Measurements from ENCODE around the gene FAM204A.

The FAM204A gene

DNA sequence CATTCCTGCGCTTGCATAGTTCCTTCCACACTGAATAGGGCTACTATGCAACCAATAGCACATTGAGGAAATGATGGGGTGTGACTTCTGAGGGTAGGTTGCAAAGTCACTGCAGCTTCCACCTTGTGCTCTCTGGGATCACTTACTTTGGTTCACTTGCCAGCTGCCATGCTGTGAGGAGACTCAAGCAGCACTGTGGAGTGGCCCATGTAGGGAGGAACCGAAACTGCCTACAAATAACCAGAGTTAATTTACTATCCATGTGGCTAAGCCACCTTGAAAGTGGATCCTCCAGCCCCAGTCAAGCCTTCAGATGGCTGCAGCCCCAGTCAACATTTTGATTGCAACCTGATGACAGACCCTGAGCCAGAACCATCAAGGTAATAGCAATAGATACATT lies 64.3 kb downstream of the FAM204A start:
- no peak for DNase-seq

DNA sequence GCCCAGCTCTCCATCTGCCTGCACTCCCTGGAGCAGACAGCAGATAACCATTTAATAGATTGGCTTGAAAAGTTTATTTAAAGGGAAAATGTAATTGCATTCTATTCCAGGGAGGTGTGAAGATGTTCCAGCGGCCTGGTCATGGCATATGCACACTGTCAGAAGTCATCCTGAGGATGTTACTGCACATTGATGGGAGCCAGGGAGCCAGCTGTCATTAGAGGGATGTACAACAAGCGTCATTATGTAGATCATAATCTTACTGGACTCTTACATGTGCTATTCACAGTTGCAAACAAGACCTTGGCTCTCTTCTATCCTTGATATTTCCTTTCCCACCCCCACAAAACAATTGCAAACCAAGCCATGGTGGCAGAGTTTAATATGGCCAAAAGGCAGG lies 65.4 kb downstream of the FAM204A start:
- no peak for DNase-seq

DNA sequence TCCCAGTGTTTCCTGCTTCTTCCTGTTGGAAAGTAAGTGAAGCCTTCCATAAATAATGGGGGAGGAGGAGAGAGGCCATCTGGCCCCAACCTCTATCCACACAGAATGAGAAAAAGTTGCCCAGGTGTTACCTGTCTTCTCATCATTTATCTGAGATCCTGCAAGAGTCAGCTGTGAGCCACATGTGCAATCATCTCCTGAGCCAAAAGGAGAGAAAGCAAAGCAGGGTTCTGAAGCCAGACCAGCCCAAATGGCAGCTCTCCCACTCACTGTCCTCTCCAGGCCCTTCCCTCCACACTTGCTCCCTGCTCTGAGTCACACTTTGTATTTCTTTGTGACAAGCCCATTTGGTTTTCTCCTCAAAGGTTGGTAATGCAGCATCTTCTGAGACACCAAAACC lies 65.9 kb downstream of the FAM204A start:
- no peak for DNase-seq

DNA sequence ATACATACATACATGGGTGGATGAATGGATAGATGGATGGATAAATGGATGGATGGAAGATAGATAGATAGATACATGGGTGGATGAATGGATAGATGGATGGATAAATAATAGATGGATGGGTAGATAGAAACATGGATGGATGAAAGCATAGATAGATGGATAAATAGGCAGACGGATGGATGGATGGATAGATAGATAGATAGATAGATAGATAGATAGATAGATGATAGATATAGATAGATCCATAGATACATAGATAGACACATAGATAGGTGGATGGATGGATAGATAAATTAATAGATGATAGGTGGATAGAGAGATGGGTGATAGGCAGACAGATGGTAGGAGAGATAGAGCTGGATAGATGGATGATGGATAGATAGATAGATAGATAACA lies 68.5 kb downstream of the FAM204A start:
- DNase-seq = no peak

DNA sequence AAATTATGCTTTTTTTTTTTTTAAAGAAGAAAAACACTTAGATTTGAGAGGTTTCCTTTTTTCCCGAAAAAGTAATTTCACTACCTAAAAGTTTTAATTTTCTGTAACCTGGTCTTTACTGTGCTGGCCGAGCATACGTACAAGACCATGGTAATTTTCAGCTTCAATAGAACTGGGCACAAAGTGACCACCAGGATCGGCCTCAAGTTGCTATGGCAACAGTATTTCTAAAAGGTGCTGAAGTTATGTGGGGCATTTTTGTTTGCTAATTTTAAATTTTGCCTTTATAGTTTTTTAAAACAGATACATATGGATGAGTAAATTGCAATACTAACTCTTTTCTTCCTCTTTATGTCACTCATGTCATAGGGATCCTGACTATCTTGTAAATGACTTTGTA lies 69.4 kb downstream of the FAM204A start:
- DNase-seq = no peak

DNA sequence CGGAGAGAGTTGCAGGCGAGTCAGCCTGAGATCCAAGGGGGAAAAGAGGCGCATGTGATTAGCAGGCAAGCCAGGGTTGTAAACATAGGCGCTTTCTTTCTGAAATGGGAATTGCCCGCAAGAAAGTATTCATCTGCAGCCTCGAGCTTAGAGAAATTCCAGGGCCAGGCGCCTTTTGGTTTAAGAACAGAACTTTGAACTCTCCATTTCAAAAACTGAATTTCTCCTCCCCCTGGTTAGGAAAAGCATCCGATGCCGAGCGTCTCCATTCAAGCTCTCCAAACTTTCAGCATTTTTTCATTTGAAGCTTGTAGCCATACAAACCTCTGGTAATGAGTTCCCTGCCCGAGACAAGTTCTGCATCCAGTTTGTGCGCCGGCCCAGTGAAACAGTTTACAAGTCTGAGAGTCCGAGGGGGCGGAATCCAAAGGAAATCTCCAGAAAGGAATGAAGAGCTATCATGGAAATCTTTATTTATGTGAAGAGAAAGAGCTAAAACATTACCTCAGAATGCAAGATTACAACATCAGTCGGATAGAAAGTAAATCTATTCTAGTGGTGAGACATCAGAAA lies 69.9 kb downstream of the FAM204A start:
- DNase-seq = no peak

DNA sequence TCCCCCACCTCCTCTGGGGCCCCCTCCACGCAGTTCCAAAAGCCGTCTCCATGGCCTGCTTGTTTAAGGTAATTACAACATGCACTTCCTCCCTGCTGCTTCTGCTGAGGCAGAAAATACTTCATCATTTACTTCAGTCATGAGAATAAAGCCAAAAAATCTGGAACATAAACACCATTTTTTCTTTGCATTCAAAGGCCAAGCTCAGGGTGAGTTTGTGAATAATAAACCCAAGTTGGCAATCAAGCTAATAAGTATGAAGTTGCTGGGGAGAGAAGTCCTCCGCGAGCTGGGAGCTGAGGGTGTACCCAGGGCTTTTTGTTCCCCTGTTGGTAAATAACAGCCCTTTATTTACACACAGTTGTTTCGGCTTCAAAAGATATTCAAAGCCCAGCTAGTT lies 70.5 kb downstream of the FAM204A start:
- DNase-seq = no peak

DNA sequence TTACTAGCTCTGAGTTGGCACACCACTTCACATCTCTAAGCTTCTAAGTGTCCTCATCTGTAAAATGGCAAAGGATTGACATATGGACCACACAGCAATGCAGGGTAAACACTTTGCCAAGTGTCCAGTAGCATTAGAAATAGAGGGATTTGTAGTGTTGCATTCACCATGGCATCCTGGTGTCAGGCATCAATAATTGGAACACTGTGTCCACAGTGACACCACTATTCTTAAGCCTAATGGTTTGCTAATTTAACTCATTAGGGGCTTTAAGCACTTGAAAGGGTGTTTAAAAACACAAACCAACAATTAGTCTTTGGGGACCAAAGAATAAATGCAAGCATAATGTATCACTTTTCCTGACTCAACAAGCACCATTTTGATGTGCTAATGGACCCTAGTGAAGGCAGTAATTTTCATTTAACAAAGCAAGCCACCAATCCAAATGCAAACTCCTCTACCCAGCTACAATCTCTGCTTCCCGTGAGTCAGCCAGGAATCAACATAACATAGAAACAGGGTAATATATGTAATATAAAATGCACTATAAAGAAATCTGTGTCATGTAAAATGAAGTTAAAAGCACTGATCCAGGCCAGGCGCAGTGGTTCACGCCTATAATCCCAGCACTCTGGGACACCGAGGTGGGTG lies 75.9 kb downstream of the FAM204A start:
- no peak for DNase-seq

DNA sequence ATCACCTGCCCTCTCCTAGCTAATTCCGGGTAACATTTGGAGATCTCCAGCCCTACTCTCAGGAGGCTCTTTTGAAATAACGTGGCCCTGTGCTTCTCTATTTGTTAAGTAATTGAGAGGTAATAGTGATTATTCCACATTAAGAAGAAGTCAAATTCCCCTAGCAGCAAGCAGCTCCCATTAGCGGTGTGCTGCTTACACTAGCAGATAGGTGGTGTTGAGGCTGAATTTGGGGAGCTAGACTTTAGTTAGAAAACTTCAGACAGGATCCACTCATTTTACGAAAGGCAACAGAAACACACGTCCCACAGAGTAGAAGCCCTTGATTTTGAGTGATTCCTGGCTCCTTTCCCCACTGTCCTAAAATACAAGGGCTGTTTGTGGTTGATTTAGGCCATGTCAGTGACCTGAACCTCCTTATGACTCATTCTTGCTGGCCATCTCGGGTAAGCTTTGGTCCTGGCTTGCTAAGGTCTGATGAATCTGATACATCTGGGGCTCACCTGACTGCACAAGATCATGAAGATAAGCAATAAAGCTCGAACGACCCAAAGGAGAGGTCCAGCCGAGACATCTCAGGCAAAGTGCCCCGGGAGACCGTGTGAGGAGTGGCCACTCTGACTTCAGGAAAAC lies 77.2 kb downstream of the FAM204A start:
- no peak for DNase-seq

DNA sequence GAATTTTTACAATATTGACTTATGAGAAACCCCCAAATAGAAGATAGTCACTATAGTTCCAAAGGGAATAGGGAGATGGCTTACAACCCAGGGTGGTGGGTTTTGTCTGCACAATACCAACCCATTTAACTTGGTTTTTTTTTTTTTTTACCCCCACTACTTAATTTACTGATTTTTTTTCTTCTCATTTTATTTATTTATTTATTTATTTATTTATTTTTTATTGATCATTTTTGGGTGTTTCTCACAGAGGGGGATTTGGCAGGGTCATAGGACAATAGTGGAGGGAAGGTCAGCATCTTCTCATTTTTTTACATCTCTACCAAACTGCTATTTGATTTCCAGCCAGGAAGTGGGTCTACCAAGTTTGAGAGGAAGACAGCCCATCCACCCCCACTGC lies 77.9 kb downstream of the FAM204A start:
- DNase-seq = no peak

DNA sequence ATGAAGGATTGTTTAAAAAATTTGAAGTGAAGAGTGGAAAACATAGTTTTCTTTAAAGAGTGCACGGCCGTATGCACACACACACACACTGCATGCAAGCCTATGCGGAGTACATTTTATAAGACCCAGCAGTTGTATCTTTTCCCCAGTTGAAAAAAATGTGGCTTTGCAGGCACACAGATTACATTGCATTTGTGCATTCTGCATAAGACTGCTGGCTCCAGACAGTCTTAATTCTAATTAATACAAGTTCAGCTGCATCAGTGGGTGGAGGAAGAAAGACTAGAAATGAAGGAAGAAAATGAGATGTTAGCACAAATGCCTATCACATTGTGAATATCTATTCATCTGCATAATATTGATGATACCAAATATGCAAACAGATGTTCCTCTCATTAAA lies 79.6 kb downstream of the FAM204A start:
- DNase-seq = no peak

DNA sequence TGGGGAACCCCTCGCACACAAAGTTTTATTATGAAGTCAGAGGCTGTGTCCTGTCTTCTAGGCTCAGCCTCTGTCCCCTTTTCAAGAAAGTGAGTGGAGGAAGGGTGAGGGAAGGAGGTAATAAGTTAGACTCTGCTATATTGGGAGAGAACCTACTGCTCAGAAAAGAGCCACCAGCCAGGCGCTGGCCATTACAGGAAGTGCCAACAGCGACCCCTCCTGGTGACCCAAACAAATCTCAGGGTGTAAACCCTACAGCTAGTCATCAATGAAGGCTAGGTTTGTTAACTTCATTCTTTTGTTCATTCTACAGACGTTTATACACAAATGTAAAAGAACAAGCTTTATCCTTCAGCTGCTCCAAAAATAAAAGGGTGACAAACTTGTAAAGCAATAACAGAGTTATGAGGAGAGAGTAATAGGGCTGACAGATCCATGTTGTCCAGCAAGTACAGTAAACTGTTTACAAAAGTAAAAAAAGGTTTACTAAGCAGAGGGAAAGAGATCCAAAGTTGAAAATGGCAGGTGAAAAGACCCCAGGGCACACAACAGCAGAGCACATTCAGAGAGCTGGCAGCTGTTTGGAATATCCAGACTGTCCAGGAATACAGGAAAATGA lies 82.7 kb downstream of the FAM204A start:
- DNase-seq = no peak

DNA sequence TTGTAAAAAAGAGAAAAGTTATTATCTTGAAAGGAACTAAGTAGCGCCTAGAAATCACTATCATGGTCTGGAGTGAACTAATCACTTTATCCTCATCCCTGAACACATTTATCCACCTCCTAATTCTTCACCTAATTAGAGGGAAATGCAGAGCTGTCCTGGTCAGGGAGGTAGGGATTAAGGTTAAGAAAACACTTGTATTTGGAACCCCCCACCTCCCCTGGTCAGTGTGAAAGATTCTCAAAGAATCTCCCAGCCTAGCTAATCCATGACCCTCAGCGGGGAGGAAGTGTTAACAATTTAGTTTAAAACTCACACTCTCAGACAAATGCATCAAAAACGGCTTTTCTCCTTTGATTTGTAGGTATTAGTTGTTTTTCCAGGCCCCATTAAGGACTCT lies 83.8 kb downstream of the FAM204A start:
- no peak for DNase-seq

DNA sequence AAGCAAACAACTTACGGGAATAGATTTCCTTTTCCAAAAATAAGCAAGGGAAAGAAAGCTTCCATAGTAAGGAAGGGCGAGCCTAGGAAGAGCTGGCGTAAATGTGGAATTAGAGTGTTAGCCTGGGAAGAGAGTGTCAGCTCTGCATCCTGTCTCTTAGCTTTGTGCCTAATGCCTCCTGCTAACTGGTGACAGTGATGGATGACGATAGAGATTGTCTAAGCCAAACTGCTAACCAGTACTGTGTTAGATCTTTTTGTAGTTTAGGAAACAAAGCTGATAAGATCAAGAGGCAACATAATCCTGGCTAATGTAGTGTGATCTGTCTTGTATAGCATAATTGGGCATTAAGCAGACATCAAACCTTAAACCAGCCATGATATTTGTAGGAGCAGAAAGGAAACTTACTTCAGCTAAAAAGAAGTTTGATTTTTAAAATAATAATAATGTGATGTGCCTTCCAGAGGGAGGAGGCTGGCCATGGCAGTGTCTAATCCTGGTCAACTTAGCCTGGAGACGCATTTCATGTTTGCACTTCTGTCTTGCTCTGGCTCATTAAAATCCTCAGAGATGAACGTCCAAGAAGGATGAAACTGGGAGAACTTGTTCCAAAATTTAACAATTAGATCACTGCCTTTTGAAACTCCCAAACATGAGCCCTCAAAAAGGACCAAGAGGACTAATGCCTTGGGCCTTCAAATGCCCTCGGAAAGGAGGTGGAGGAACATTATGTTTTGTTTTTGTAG lies 85.1 kb downstream of the FAM204A start:
- DNase-seq = no peak

DNA sequence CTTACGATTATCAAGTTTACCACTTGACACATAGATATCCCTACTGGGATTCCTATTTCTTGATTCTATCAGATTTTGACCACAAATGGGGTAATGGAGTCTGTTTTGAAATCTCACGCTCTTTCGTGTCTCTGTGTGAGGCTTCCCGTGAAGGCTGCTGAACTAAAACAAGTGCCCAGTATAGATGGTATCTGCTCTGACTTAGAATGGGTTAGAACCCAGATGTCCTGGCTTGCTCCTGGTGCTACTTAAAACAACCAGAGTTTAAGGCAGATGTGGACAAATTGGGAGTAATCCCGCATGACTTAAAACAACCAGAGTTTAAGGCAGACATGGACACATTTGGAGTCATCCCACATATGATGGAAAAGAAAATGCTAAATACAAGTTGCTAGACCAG lies 85.9 kb downstream of the FAM204A start:
- no peak for DNase-seq

DNA sequence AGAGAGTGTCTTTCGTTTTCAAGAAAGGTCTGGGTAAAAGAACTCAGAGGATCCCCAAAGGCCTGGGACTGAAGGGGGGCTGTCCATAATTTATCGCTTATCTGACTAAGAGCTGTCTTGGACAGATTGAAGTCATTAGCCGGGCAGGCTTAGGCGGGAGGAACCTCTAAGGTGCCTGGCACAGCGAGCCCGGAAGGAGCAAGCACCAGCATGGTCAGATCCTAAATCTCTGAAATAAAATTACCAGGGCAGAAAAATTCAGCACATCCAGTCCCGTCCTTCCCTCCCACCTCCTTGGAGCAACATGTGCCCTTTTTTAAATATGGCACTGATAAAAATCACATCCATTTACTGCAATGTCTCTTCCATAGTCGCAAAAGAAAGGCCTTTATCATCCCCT lies 86.8 kb downstream of the FAM204A start:
- DNase-seq = no peak

DNA sequence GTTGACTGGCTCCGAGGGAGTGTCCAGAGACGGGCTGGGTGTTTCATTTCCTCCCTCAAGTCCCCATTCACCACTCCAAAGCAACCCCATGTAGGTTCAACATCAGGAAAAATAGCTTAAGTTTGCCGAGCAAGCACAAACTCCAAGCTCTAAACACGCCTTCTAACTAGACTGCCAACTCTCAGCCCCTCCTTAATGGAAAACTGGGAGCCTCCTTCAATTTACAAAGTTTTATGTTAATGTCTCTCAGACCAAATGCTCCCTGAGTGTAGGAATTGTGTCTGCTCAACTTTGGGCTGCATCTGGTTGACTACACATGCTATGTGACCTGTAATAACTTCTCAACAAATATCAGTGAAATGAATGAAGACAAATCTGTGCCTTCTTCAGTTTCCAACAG lies 87.5 kb downstream of the FAM204A start:
- no peak for DNase-seq

DNA sequence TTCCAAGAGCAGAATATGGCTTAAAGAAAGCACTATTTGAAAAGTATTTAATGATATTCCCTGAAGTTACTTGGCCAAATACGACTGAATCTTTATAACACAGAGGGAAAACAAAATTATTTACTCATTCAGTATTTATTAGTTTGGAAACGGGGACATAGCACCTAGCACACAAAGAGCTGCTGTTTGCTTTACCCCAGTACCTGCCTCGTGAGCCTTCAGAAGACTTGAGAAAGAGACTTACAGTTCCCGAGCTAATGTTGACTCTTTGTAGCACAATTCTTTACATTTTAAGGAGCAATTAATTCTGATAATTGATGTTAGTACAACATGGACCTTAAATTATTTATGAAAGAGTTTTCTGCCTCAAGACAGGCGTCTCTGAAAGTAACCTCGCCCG lies 88.7 kb downstream of the FAM204A start:
- DNase-seq = no peak

DNA sequence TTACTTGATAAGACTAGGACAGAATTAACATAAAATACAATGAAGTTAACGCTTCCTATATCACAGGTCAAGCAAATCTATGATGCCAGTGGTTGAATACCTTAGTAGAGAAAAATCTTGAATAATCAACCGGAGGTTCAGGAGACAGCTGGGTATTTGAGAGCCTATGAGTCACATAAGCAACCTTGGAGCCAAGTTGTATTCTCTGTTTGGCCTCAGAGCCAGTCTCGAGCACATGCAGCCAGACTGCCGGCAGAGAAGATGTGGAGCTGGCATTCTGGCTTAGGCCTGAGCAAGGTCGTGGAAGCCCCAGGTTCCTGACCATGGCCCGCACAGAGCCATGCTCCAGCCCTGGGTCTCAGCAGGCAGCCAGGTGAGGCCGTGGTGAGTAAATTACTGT lies 90.3 kb downstream of the FAM204A start:
- no peak for DNase-seq

DNA sequence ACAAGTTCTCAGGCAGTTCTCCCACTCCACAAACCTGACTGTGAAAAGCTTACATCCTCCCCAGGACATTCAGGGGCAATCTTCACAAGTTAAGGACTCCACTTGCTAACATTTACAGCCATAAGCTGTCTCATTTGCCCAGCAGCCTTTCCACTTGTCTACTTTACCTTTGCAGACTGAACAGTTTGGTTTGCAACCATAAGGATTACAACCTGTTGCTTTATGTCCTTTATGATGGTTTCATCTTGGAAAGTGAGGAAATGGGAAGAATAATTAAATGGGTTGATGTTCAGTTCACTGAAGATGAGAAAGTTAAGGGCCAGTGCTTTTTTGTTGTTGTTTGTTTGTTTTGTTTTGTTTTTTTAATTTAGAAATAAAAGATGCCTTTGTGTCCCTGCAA lies 92.4 kb downstream of the FAM204A start:
- DNase-seq = no peak

Measured in 8988T (cell line).